Calu3 (cell line): ENCODE data around the gene SPATA7. TPM values are rescaled to one million over a fixed set of nuclear protein-coding genes. Genes with fewer than 3 reads are reported as not detected.

Experiments
- BruUV-seq: library from RNA; stranded (reverse); fragments of 400-500 nt; replicated peaks from 2 replicates; lab custom pipeline; 2021; lab: Mats Ljungman, UMichigan
- CTCF ChIA-PET: fragments of 300-600 bp; sonication (Branson Sonifier 250); formaldehyde crosslinking; loops from one replicate; lab custom pipeline; 2022; ENCODE audit warnings: antibody characterized with exemption; lab: Charles Lee
- DNase-seq: peaks from one replicate; pipeline ENCODE4 v3.0.0; 2022
- H3K27ac Mint-ChIP-seq: one replicate; pipeline ENCODE4 v1.8.0; 2022; ENCODE audit warnings: mixed read lengths; ENCODE audit not compliant: unreplicated experiment
- H3K27me3 Mint-ChIP-seq: one replicate; pipeline ENCODE4 v1.8.0; 2022; ENCODE audit warnings: mixed read lengths; ENCODE audit not compliant: unreplicated experiment
- H3K36me3 Mint-ChIP-seq: one replicate; pipeline ENCODE4 v1.8.0; 2022; ENCODE audit warnings: mild to moderate bottlenecking, moderate library complexity, mixed read lengths; ENCODE audit not compliant: insufficient read depth, unreplicated experiment
- H3K4me1 Mint-ChIP-seq: one replicate; pipeline ENCODE4 v1.8.0; 2022; ENCODE audit warnings: mild to moderate bottlenecking, low read depth, mixed read lengths; ENCODE audit not compliant: unreplicated experiment
- H3K4me3 Mint-ChIP-seq: one replicate; pipeline ENCODE4 v1.8.0; 2022; ENCODE audit warnings: mild to moderate bottlenecking, low read depth, moderate library complexity, mixed read lengths; ENCODE audit not compliant: unreplicated experiment
- H3K9me3 Mint-ChIP-seq: one replicate; pipeline ENCODE4 v1.8.0; 2022; ENCODE audit warnings: low read depth, mixed read lengths; ENCODE audit not compliant: unreplicated experiment
- CTCF ChIP-seq: fragments of 200-600 bp; IDR thresholded peaks from one replicate; pipeline ENCODE4 v1.8.0; 2022; ENCODE audit warnings: antibody characterized with exemption; ENCODE audit not compliant: unreplicated experiment
- intact Hi-C: fragments of 100-400 bp; cut with micrococcal nuclease; formaldehyde crosslinking; loops from one replicate; pipeline ENCODE4 v1.10.0; 2022; ENCODE audit not compliant: unreplicated experiment
- total RNA-seq: library from RNA; stranded (reverse); gene quantifications from 2 replicates; pipeline ENCODE4 v1.2.3, GENCODE V29; 2022

Gene SPATA7
- total RNA-seq, 1 experiment from 2014 or later, result 8.1 TPM

- CTCF ChIA-PET, result no interaction called here
- Mint-ChIP-seq H3K27me3 (no peaks in the 10 kb centered on the region), H3K36me3 (no peaks in the 10 kb centered on the region), H3K9me3 (no peaks in the 10 kb centered on the region), H3K4me3 (no peak overlapping the region), H3K4me1 (no peaks in the 10 kb centered on the region), H3K27ac (no peak overlapping the region)
- no TSS peak for BruUV-seq
- no peak for DNase-seq
- intact Hi-C loops, result no loop called here
- TF ChIP-seq CTCF, result no peak
Measured at GRCh38 chr14:88348546-88348945, 36.9 kb upstream of the SPATA7 start.

GRCh38 chr14:88351966-88352691, 33.3 kb upstream of the SPATA7 start:
- Mint-ChIP-seq H3K27me3 (no peaks in the 10 kb centered on the region), H3K9me3 (no peaks in the 10 kb centered on the region), H3K27ac (no peak overlapping the region), H3K36me3 (no peaks in the 10 kb centered on the region), H3K4me3 (no peak overlapping the region), H3K4me1 (no peaks in the 10 kb centered on the region)
- intact Hi-C loops, result no loop called here
- no TSS peak for BruUV-seq
- no peak for TF ChIP-seq CTCF
- CTCF ChIA-PET, result no interaction called here
- no peak for DNase-seq

- DNase-seq, result no peak
- H3K27me3 Mint-ChIP-seq, result no peaks in the 10 kb centered on the region
- H3K27ac Mint-ChIP-seq, result no peak overlapping the region
- no TSS peak for BruUV-seq
- H3K36me3 Mint-ChIP-seq, result no peaks in the 10 kb centered on the region
- no peaks in the 10 kb centered on the region for H3K9me3 Mint-ChIP-seq
- no peak for TF ChIP-seq CTCF
- no peaks in the 10 kb centered on the region for H3K4me1 Mint-ChIP-seq
- intact Hi-C loops, result no loop called here
- CTCF ChIA-PET, result no interaction called here
- H3K4me3 Mint-ChIP-seq, result no peak overlapping the region
Measured at GRCh38 chr14:88352698-88353097, 32.8 kb upstream of the SPATA7 start.

- TF ChIP-seq CTCF, result no peak
- no TSS peak for BruUV-seq
- Mint-ChIP-seq H3K27ac (no peak overlapping the region), H3K27me3 (no peaks in the 10 kb centered on the region), H3K9me3 (no peaks in the 10 kb centered on the region), H3K4me3 (no peak overlapping the region), H3K36me3 (no peaks in the 10 kb centered on the region), H3K4me1 (no peaks in the 10 kb centered on the region)
- DNase-seq, result no peak
- intact Hi-C loops, result no loop called here
- CTCF ChIA-PET, result no interaction called here
Measured at GRCh38 chr14:88354358-88354757, 31.1 kb upstream of the SPATA7 start.
